ELR (cell line): ENCODE results near the gene MATN4.
A peak's percentile ranks its signal among the peaks of the same experiment; 100 is the strongest.

Experiments used
- DNase-seq: peaks from one replicate; pipeline ENCODE4 v3.0.0-alpha.2; 2015; ENCODE audit warnings: low read depth

The MATN4 gene

GRCh38 chr20:45290677-45291355, 17.3 kb downstream of the MATN4 start:
- DNase-seq: peak; percentile 86

DNA sequence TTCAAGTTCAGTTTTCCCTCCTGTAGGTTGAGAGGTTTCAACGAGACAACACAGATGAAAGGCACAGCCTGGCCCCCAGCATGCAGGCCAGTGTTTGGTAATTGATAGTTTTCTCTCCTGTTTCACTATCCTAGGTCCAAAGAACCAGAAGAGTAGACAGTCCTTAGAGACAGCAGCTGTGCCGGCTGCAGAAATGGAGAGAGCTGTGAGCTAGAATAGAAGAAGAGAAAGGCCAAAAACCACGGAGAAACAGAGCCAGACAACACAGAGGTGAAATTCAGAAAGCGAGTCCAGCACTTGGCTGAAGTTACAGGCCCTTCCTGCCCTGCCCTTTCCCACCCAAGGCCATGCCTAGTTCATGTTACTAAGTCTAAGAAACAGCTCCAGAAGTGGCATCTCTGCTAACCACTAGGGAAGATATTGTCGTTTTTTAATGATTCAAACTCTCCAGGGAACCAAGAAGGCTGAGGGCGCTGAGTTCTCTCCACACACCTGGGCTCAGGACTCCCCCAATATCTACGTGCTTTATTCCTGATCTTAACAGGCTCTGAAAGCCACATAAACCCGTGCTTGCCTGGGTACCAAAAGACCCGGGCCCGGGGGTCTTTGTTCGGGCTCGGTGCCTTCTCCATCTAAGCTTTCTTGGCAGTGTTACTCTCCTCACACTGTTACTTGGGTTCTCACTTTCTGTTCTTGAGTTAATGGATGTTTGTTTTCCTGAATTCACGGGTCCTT, 18.0 kb downstream of the MATN4 start:
- no peak for DNase-seq

DNA sequence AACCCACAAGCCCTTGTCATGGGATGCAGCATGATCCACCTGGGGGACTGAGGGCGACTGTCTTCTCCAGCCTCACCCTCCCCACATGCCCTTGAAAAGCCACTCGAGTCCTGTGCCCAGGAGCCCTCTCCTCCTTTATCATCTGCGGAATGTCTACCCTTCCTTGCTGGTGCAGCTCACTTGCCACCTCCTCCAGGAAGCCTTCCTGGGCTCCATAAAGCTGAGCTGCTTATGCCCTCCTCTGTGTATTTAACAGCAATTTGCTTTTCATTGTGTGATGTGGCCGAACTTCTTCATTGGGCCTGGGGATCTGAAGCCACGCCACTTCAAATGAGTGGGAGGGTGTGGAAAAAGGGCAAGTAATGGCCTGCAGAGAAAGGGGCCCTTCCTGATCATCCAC, 19.2 kb downstream of the MATN4 start:
- DNase-seq: no peak

DNA sequence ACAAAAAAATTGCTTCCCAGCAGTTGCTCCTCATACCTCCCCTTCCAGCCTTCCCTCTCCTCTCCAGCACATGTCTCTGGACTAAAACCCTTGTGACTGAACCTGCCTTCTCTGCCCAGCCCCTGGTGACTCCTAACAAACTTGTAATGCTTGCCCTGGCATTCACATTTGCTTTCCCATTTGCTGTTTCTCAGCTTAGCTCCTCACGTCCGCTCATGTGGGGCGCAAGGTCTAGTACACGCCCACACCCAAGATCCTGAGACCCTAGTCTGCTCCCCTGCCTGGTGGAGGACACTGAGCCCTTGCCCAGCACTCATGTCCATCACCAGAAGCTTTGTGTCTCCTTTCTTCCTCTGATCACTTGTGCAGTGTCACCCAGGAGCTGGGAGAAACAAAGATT, 19.7 kb downstream of the MATN4 start:
- DNase-seq: no peak

DNA sequence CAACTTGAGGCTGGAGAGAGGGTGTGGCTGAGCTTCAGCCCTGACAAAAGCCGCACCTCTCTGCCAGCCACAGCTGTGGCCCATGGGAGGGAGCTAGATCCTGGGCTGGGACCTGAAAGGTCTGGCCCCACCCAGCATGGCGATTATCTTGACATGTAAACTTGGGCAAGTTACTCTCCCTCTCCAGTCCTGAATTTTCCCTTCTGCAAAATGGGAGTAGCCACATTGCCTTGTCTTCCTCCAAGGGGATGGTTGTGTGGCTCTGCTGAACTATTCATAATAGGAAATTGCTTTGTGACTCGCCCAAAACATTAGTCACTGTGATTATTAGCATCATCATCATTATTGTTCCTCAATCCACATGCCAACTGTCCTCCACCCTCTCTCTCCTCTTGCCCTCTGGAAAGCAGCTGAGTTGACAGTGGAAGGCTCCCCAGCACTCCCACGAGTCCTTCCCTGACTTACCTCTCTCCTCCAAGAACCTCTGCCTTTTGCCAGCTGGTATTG, 24.5 kb downstream of the MATN4 start:
- DNase-seq: peak; percentile 35

DNA sequence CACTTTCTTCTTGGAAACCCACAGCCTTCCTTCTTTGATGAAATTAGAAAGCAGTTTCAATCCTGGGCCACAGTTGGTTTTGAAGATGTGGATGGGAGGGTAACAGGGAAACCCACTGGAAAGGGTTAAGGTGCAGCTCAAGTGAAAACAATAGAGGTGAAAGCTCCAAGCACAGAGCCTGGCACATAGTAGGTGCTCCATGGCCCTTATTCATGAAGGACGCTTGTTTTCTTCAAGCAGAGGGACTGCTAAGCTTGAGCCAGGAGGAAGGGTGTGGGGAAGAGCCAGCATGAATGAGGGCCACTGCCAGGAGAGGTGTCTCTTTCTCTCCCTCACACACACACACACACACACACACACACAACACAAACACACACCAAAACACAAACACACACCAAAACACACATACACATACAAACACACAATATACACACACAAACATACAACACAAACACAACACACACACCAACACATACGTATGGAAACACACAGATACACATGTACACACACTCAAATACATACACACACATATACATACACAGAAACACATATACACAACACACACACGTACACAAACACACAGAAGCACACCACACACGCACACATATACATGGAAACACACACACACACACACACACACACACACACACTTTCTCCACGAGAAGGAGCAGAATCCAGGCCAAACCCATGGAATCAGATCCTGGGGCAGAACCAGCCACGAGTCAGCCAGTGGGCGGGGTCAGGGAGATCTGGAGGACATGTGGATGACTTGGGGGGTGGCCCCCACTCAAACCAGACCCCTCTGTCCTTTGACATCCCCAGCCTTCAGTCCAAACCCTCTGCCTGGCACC, 25.2 kb downstream of the MATN4 start:
- no peak for DNase-seq

DNA sequence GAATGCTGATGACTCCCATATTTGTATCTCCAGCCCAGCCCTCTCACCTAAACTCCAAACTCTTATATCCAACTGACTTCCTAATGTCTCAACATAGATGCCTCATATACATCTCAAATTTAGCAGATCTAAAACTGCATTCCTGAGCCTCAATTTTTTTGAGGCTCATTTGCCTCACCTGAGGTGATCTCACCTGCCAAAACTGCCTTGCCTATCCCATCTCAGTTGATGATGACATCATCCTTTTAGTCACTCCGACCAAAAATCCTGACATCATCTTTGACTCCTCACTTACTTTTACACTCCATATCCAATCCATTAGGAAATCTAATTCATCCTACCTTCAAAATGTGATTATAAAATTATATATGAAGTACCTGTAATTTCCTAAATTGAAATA, 28.1 kb downstream of the MATN4 start:
- no peak for DNase-seq

DNA sequence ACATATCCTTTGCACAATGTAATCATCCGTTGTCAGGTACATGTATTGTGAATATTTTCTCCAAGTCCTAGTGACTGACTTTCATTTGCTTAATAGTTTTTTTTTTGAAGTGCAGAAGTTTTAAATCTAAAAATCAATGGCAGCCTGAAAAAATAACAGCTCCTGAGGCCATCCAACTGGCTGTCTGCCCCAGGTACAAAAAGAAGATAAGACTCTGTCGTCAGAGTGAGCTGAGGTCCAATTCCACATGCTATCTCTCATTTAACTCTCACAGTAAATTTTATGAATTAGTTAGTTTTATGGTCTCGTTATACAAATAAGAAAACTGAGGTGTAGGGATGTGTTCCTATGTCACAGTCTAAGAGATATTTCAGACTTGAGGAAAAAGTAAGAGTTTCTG, 32.8 kb downstream of the MATN4 start:
- no peak for DNase-seq

- DNase-seq: no peak
These were observed 38.3 kb downstream of the MATN4 start for GRCh38 chr20:45269754-45270270.

DNA sequence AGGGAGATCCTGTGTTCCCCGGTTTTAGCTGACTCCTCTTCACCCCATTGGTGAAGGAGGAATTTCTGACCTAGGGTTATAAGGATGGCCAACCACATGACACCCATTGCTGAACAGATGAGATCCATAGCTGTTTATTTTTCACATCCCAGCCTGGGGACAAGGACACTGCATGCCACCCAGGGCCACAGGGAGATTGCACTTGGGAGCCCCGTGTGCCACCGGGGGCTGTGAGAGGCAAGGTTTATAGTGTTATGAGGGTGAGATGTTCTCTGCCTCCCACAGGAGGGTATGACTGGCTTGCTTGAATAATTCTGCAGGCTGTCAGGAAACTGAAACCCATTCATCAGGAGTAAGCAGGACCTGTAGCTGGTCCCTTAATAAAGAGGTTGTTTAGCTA, 39.0 kb downstream of the MATN4 start:
- DNase-seq: no peak

DNA sequence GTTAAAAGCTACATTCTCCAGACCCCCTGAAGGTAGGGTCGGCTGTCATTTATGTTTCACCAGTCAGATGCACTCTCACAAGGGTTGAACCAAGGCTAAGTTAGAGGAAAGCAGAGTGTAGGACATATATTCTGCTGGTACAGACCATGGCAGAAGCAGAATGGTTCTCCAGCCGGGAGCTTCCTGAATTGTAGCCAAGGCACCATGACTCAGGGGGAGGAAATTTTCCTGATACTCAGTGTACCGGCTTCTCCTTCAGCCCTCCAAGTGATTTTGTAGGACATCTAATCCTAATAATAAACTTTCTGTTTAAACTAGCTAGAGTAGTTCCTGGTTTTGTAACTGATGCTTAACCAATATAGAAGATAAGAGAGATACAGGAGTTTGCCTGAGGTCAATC, 39.6 kb downstream of the MATN4 start:
- DNase-seq: no peak

GRCh38 chr20:45266977-45267376, 41.1 kb downstream of the MATN4 start:
- DNase-seq: no peak

- no peak for DNase-seq
These were observed 44.4 kb downstream of the MATN4 start for GRCh38 chr20:45263556-45264266.

DNA sequence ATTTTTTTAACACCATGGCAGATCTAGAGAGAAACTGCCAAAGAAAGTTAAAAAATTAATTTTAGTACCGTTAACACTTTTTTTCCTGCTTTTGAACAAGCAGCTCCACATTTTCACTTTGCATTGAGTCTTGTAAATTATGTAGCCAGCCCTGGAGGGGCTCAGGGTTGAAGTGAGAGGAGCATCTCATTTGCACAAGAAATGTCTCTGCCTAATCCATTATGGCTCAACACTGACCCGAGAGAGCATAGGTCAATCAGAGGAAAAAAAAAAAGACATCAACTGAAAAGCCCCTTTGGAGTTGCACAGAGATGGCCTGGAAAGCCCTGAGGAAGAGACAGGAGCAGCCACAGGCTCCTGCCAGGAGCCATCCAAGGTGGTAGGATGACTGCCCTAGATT, 49.4 kb downstream of the MATN4 start:
- DNase-seq: no peak

- no peak for DNase-seq
These were observed 49.8 kb downstream of the MATN4 start for GRCh38 chr20:45258259-45258658.

DNA sequence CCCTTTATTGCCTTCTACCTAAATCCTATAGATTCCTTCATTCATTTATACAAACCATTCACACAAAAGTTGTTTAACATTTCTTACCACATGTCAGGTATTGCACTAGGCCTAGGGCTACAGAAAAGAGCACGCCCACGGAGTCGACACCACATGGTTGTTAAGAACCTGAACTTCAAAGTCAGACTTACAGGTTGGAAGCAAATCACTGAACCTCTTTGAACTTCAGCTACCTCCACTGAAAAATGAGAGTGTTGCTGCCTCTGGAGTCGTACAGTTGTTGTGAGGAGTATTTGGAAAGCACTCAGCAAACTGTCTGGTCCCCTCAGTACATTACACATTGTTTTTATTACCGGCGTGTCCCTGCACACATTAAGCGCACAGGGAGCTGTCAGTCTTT, 50.4 kb downstream of the MATN4 start:
- no peak for DNase-seq

DNA sequence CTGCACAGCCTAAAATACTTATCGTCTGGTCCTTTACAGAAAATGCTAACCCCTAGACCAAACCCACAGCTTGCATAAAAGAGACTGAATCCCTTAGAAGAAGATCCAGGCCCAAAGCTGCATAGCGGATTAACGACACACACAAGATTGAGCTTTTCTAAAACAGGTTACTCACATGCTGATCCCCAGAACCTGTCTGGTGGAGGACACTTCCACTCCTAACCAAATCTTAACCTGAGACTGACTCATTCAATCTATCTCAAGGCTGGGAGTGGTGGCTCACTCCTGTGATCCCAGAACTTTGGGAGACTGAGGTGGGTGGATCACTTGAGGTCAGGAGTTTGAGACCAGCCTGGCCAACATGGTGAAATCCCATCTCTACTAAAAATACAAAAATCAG, 50.9 kb downstream of the MATN4 start:
- no peak for DNase-seq

DNA sequence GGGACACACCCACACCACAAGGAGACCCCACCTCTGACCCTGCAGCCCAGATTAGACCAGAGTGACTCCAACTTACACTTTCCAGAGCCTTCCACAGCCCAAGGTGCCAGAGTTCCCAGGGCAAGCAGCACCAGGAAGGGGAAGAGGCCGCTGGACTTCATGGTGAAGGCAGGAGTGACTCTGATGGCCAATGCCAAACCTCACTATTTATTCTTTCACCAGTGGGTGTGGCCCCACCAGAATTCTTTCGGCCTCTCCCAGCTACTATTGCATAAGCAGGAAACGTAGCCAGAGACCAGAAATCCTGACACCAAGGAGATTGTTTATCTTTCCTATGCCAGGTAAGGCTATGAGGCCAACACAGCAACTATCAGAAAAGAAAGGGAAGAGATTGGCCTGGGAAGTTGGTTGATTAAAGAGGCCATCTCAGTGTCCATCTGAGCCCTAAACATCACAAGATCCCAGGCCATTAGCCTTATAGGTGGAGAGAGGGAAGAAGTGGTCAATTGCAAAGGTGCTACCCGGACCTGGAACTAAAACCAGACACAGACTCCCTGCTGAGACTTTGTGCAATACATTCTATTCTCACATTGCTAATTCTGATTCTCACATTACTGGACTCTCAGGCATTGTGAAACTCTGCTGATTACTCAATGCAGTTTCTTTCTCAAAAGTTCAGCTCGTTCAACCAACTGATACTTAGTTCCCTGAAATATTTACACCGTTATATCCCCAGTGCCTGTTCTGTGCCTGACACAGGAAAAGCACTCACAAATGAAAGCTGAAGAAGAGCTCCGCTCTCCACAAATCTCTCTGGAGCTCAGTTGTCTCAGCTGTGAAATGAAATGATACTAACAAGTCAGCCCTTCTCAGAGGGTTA, 53.5 kb downstream of the MATN4 start, which contains the start of gene SLPI:
SLPI (minus strand) TSS at position 182 of the 880 bp plus-strand sequence; CDS start at position 161, 21 bp downstream.
- DNase-seq: peak; percentile 10

DNA sequence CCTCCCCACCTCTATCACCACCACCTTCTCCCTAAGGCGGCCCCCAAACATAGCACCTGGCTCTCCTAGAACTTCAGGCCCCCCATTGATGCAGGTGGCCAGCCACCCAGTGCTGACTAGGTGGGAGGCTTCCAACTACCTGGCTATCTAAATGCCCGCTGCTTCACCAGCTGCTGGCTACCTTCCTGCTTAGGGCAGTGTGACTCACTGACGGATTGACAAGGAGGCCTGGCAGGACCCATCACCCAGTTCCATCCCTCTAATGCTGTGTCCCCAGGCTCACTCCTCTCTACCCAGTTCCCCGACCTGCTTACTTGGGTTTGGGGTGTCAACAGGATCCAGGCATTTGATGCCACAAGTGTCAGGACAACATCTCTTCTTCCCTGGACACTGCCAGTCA, 54.8 kb downstream of the MATN4 start:
- DNase-seq: no peak

DNA sequence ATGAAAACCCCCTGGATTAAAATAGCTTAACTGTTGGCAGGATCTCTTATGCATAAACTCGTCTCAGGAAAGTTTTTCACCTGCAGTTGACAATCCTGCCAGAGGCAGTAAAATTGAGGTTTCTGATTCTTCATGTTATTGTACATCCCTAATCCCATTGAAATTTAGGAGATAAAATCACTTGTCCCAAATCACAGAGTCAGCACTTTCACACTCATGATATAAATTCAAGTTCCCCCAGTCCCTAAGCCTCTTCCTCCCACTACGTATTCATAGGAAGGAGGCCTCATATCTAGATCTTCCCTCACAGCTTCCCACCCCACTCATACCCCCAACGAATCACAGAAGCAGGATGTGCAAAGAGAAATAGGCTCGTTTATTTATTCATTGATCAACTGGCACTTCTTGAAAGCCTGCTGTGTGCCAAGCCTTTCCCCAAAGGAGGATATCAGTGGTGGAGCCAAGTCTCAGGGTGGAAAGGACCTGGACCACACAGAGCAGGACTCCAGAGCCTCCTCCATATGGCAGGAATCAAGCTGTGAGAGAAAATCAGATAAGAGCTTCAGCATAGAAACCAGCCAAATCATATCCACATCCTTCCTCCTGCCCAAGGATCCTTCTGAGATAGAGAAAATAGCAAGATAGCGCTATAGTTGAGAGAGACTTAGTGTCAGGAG, 56.1 kb downstream of the MATN4 start:
- no peak for DNase-seq
